ENCODE measurements around the gene FICD.

GRCh38 chr12:108517288-108518100 is 2.4 kb downstream of the FICD start:
- no peak for TF ChIP-seq CTCF (IDR thresholded peaks at IDR 0.05; ENCODE audit: low read length)
- TF ChIP-seq EZH2 (IDR thresholded peaks at IDR 0.05; ENCODE audit: borderline replicate concordance, low read length) = no peak
